ENCODE data around the gene PWWP2B.

Gene PWWP2B

GRCh38 chr10:132425029-132425756 lies 28.2 kb downstream of the PWWP2B start:
- TF ChIP-seq CTCF (conservative IDR thresholded peaks at IDR 0.05) (no peak), ZFX (IDR thresholded peaks at IDR 0.05) (no peak)
- H3K27ac ChIP-seq = no peak overlapping the region

- no peak for TF ChIP-seq ZFX (IDR thresholded peaks at IDR 0.05)
- no peak for TF ChIP-seq CTCF (conservative IDR thresholded peaks at IDR 0.05)
- H3K27ac ChIP-seq = no peak overlapping the region
Observed at GRCh38 chr10:132425757-132426155, 28.8 kb downstream of the PWWP2B start.

- TF ChIP-seq CTCF (conservative IDR thresholded peaks at IDR 0.05) (no peak), ZFX (IDR thresholded peaks at IDR 0.05) (no peak)
- H3K27ac ChIP-seq = no peak overlapping the region
Observed at GRCh38 chr10:132427006-132427771, 30.2 kb downstream of the PWWP2B start.

GRCh38 chr10:132427939-132428367 lies 31.0 kb downstream of the PWWP2B start:
- H3K27ac ChIP-seq = no peak overlapping the region
- TF ChIP-seq CTCF (conservative IDR thresholded peaks at IDR 0.05) (no peak), ZFX (IDR thresholded peaks at IDR 0.05) (no peak)

- no peak overlapping the region for H3K27ac ChIP-seq
- TF ChIP-seq ZFX (IDR thresholded peaks at IDR 0.05) (no peak), CTCF (conservative IDR thresholded peaks at IDR 0.05) (no peak)
Observed at GRCh38 chr10:132428486-132428995, 31.5 kb downstream of the PWWP2B start.

- no peak overlapping the region for H3K27ac ChIP-seq
- TF ChIP-seq ZFX (IDR thresholded peaks at IDR 0.05) = no peak
- TF ChIP-seq CTCF (conservative IDR thresholded peaks at IDR 0.05) = no peak
Observed at GRCh38 chr10:132429281-132430230, 32.6 kb downstream of the PWWP2B start.
